ENCODE results near the gene GYS2.

- TF ChIP-seq GATA2 (IDR thresholded peaks at IDR 0.05; ENCODE audit: low read depth, low read length) (no peak), GATA3 (IDR thresholded peaks at IDR 0.05; ENCODE audit: low read depth, low read length) (no peak)
Measured at GRCh38 chr12:21613931-21614330, 9.3 kb upstream of the GYS2 start.
